Neural progenitor cell (in vitro differentiated cells): Measurements from ENCODE around the gene SCN1A.

Experiments used
- EZH2 ChIP-seq: fragments of 200-600 bp; sonication (generic); IDR thresholded peaks from 2 replicates; pipeline ENCODE4 v1.6.1; 2017; ENCODE audit warnings: antibody characterized with exemption, mild to moderate bottlenecking, moderate library complexity
- EZH2phosphoT487 ChIP-seq: fragments of 200-600 bp; sonication (generic); IDR thresholded peaks from 2 replicates; pipeline ENCODE4 v1.6.1; 2017; ENCODE audit warnings: antibody characterized with exemption
- TF ChIP-seq, protein P1 (sequence below): fragments of 200-600 bp; sonication (generic); IDR thresholded peaks from 2 replicates; pipeline ENCODE4 v1.5.1; 2017; ENCODE audit warnings: antibody characterized with exemption, mild to moderate bottlenecking

DNA sequence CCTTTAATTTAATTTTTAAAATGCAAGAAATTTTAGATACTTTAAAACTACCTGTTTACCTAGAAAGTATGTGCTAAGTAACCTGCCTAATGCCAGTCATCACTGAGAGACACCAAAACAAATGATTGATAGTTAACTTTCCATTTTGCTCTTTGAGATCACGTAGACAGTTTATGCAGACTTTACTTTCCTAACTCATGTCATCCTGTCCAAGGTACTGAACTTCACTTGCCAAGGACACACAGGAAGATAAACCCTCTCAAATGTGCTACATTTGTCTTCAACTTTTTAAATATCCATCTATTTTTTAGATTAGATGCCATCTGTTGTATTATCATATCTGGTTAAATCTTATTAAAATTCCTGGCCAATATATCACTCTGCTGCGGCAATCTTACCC is 20.1 kb upstream of the SCN1A start:
- TF ChIP-seq, protein P1, sequence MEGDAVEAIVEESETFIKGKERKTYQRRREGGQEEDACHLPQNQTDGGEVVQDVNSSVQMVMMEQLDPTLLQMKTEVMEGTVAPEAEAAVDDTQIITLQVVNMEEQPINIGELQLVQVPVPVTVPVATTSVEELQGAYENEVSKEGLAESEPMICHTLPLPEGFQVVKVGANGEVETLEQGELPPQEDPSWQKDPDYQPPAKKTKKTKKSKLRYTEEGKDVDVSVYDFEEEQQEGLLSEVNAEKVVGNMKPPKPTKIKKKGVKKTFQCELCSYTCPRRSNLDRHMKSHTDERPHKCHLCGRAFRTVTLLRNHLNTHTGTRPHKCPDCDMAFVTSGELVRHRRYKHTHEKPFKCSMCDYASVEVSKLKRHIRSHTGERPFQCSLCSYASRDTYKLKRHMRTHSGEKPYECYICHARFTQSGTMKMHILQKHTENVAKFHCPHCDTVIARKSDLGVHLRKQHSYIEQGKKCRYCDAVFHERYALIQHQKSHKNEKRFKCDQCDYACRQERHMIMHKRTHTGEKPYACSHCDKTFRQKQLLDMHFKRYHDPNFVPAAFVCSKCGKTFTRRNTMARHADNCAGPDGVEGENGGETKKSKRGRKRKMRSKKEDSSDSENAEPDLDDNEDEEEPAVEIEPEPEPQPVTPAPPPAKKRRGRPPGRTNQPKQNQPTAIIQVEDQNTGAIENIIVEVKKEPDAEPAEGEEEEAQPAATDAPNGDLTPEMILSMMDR, result no peak
- TF ChIP-seq EZH2, result no peak
- no peak for TF ChIP-seq EZH2phosphoT487
